ENCODE measurements around the gene EVI5L. TPM values are rescaled to one million over a fixed set of nuclear protein-coding genes. Genes with fewer than 3 reads are reported as not detected.

EVI5L gene
- total and polyA plus RNA-seq, 2 of the 4 experiments (the other 2 are of a cell fraction) = 12.7 to 14.6 TPM

DNA sequence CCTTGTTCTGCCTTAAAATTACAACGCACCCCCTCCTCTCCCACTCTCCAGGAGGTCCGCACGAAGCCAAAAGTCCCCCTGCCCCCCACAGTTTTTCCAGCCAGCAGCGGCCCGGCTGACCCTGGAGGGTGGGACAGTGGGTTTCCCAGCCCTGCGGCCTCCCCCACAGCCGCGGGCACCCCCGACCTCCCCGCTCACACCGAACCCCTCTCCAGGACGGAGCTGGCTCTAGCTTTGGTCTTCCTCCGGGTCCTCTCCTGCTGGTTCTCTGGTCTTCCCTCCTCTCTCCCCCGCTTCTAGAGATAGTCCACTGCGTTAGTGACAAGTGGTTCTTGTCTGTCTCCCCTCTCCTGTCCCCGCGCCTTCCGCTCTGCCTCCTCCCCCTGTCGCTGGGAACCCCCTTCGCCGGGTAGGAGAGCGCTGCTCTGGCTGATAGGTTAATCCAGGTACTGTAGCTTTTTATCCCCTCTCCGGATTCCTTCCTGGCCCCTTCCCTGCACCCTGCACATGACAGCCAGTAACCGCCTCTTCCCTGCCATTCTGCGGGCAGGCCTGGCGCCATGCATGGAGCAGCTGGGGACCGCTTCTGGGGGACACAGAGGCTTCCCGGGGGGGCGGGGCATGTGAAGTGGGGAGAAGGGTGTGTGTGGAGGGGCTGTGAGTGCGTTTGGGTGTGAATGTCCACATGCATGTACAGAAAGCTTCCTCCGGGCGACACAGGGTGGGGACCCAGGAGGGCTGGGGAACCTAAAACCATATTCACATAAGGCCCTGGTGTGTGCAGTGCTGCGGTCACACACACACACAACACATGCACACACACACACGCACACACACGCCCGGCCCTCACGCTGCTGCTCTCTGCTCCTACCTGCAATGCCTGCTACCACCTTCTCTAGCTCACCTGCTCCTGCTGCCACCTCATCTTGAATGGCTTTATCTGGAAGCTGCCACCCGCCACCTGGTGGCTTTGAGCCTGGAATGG is 27.0 kb downstream of the EVI5L start:
- no peak overlapping the region for H2BK15ac ChIP-seq (ENCODE audit: low read depth, low read length)
- no peaks in the 10 kb centered on the region for H3K9me3 ChIP-seq (ENCODE audit: control insufficient read depth, insufficient read depth, low read length)
- no peaks in the 10 kb centered on the region for H3K27me3 ChIP-seq (ENCODE audit: control insufficient read depth, insufficient read depth, low read length)
- no peak overlapping the region for H4K5ac ChIP-seq (ENCODE audit: low read depth, low read length)
- H4K20me1 ChIP-seq (ENCODE audit: insufficient read depth, low read length) = peaks cover 5% of the 10 kb centered on the region; the same call in 1 of the 2 replicates
- no peak overlapping the region for H3K56ac ChIP-seq (ENCODE audit: extremely low read depth, insufficient read depth, low read length)
- no peak for TF ChIP-seq RCOR1 (IDR thresholded peaks at IDR 0.05; ENCODE audit: insufficient replicate concordance, low read length)
- TF ChIP-seq NFE2L2 (IDR thresholded peaks at IDR 0.05; ENCODE audit: low read depth, low read length) = no peak
- no peak for TF ChIP-seq CEBPB (IDR thresholded peaks at IDR 0.05; ENCODE audit: low read depth, low read length)
- no peak for TF ChIP-seq POLR2A (IDR thresholded peaks at IDR 0.05; ENCODE audit: low read depth, low read length)
- TF ChIP-seq, protein P1, sequence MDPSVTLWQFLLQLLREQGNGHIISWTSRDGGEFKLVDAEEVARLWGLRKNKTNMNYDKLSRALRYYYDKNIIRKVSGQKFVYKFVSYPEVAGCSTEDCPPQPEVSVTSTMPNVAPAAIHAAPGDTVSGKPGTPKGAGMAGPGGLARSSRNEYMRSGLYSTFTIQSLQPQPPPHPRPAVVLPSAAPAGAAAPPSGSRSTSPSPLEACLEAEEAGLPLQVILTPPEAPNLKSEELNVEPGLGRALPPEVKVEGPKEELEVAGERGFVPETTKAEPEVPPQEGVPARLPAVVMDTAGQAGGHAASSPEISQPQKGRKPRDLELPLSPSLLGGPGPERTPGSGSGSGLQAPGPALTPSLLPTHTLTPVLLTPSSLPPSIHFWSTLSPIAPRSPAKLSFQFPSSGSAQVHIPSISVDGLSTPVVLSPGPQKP (IDR thresholded peaks at IDR 0.05; ENCODE audit: borderline replicate concordance, low read depth, low read length) = no peak
- no peak for TF ChIP-seq MXI1 (IDR thresholded peaks at IDR 0.05; ENCODE audit: borderline replicate concordance, low read depth, low read length)
- TF ChIP-seq, protein P2, sequence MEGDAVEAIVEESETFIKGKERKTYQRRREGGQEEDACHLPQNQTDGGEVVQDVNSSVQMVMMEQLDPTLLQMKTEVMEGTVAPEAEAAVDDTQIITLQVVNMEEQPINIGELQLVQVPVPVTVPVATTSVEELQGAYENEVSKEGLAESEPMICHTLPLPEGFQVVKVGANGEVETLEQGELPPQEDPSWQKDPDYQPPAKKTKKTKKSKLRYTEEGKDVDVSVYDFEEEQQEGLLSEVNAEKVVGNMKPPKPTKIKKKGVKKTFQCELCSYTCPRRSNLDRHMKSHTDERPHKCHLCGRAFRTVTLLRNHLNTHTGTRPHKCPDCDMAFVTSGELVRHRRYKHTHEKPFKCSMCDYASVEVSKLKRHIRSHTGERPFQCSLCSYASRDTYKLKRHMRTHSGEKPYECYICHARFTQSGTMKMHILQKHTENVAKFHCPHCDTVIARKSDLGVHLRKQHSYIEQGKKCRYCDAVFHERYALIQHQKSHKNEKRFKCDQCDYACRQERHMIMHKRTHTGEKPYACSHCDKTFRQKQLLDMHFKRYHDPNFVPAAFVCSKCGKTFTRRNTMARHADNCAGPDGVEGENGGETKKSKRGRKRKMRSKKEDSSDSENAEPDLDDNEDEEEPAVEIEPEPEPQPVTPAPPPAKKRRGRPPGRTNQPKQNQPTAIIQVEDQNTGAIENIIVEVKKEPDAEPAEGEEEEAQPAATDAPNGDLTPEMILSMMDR (conservative IDR thresholded peaks at IDR 0.05; ENCODE audit: low read depth, low read length) = no peak
- no peak for TF ChIP-seq CHD1 (IDR thresholded peaks at IDR 0.05; ENCODE audit: low read depth, low read length)
- no peaks in the 10 kb centered on the region for H3K9me1 ChIP-seq (ENCODE audit: insufficient read depth, low read length)
- H3K4me2 ChIP-seq (ENCODE audit: low read depth, low read length) = no peak overlapping the region
- H4K91ac ChIP-seq (ENCODE audit: insufficient read depth, low read depth, low read length) = no peak overlapping the region
- H3K18ac ChIP-seq (ENCODE audit: low read depth, low read length) = no peak overlapping the region
- no peak overlapping the region for H2AFZ ChIP-seq (replicated peaks; ENCODE audit: low read length, poor library complexity)
- no peak overlapping the region for H2BK120ac ChIP-seq (ENCODE audit: low read depth, low read length)
- H3K79me1 ChIP-seq (ENCODE audit: low read depth in 1 of 2, low read length in 2 of 2) = no peaks in the 10 kb centered on the region
- H3K23ac ChIP-seq (ENCODE audit: low read depth, low read length) = no peak overlapping the region
- H4K8ac ChIP-seq (ENCODE audit: low read depth in 2 of 2, low read length in 2 of 2) = no peak overlapping the region
- dilution Hi-C loops (cut with HindIII; ENCODE audit: low sequenced_read_pairs, unreplicated experiment) (no loop called here), intact Hi-C loops (cut with micrococcal nuclease) (no loop called here), in situ Hi-C loops (cut with MboI; ENCODE audit: low sequenced_read_pairs) (no loop called here)
- ChIA-PET CTCF (interaction anchor here (0.5 kb wide), 1 partner anchor 87 kb away, joined by 3 read pairs; no protein-coding TSS in a partner anchor), POLR2A (ENCODE audit: unreplicated experiment) (no interaction called here)
- no peak overlapping the region for H3K27ac ChIP-seq (ENCODE audit: insufficient read depth, low read length)
- no peak overlapping the region for H2BK5ac ChIP-seq (ENCODE audit: low read depth, low read length, poor library complexity, severe bottlenecking)
- DNase-seq (no peak), ATAC-seq (ENCODE audit: low read depth) (no peak)
- H3K4me3 ChIP-seq (ENCODE audit: insufficient read depth, low read depth, low read length) = no peak overlapping the region
- H3K4ac ChIP-seq (ENCODE audit: low read depth, low read length) = no peak overlapping the region
- no peak overlapping the region for H2BK20ac ChIP-seq (ENCODE audit: low read depth, low read length)
- no peak overlapping the region for H3K14ac ChIP-seq (replicated peaks; ENCODE audit: low read depth, low read length)
- no peak overlapping the region for H3K9ac ChIP-seq (ENCODE audit: low read depth, low read length)
- BruUV-seq (replicated peaks) = no TSS peak
- H2AK5ac ChIP-seq (ENCODE audit: low read depth, low read length) = no peak overlapping the region
- H3K4me1 ChIP-seq (ENCODE audit: control insufficient read depth, insufficient read depth, low read length) = peaks cover under 1% of the 10 kb centered on the region; the same call in 1 of the 2 replicates
- 81% methylated on average over 5 of the region's 38 CpGs; no CpG with 5 or more reads in 1 of the 2 experiments for WGBS, 2 experiments (ENCODE audit: extremely low coverage in 2 of 2, insufficient read length in 1 of 2)
- H3K36me3 ChIP-seq (ENCODE audit: control insufficient read depth, insufficient read depth, low read length) = peaks cover 2% of the 10 kb centered on the region; the same call in 1 of the 2 replicates
- peak overlapping the region; percentile 28 for H2AK9ac ChIP-seq (replicated peaks; ENCODE audit: low read depth, low read length, poor library complexity)
